Stimulated activated CD4-positive, alpha-beta T cell treated with anti-CD3 and anti-CD28 coated beads, Interleukin-1b, Interleukin-23, amount 100 ng/mL, for 4 hours (primary cell): ENCODE results near the gene PA2G4.
"Not testable (repeated sequence)": the region's sequence is repeated elsewhere in the genome, so short reads cannot be mapped to it uniquely, and the experiment has no call there.

Experiments
- DNase-seq, 2 donors: peaks; one replicate each; pipeline ENCODE4 v3.0.0-alpha.2; 2020; ENCODE audit warnings: low read depth in 2 of 2

PA2G4 gene

DNA sequence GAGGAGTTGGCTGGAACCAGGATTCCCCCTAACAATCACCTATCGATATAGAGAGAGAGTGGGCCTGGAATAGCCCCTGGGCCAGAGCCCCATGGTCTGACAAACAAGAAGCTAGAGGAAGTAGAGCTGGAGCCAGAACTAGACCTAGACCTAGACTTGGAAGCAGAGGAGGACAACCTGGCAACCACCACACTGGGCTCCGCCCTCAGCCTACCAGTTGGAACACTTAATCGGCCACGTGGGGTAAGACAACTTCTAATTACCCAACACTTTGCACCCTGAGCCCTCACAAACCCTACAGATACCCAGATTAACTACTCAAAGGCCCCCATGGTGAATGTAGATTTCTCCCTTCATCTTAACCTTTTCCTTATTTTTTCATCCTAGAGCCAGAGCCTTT lies 4.6 kb upstream of the PA2G4 start:
- DNase-seq = no peak

DNA sequence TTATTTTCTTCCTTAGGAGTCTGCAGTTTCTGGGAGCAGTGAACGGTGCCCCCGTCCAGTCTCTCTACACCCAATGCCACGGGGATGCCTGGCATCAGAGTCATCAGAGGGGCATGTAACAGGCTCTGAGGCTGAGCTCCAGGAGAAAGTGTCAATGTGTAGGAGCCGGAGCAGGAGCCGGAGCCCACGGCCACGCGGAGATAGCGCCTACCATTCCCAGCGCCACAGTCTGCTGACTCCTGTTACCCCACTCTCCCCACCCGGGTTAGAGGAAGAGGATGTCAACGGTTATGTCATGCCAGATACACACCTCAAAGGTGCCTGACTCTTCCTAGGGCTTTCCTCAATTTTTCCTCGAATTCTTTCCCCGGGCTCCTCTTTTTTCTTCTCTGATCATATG lies 3.3 kb upstream of the PA2G4 start:
- DNase-seq = no peak

DNA sequence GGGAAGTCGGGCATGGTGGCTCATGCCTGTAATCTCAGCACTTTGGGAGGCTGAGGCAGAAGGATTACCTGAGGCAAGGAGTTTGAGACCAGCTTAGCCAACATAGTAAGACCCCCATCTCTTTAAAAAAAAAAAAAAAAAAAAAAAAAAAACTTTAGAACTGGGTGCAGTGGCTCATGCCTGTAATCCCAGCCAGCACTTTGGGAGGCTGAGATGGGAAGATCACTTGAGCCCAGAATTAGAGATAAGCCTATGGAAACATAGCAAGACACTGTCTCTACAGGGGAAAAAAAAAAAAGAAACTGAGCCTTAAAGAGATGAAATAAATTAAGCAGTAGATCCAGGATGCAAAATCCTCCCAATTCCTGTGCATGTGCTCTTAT lies 1.7 kb upstream of the PA2G4 start:
- no peak for DNase-seq

DNA sequence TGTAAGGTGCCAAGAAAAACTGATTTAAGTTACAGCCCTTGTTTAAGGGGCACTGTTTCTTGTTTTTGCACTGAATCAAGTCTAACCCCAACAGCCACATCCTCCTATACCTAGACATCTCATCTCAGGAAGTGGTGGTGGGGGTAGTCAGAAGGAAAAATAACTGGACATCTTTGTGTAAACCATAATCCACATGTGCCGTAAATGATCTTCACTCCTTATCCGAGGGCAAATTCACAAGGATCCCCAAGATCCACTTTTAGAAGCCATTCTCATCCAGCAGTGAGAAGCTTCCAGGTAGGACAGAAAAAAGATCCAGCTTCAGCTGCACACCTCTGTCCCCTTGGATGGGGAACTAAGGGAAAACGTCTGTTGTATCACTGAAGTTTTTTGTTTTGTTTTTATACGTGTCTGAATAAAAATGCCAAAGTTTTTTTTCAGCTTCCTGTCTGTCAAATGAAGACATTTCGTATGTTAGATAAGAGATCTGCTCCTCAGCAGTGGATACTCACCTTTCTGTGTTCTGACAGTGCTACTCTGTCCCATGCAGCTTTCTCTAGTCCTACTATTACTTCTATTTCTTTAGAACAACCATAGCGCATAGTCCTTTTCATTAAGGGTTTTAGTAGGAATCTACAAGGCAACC lies 1.2 kb upstream of the PA2G4 start:
- DNase-seq = no peak

DNA sequence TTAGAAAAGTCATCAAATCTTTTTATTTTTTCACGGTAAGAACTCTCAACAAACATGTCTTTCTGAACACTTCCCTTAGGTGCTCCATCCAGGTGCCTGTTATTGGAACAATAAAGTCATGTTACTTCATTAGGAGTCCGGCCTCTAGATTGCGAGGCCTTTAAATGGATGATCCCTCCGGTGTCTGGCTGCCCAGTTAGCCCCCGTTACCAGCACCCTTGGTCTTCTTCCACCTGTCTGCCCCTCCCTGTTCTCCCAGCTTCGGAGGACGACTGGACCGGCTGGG lies 593 bp upstream of the PA2G4 start:
- no peak for DNase-seq

DNA sequence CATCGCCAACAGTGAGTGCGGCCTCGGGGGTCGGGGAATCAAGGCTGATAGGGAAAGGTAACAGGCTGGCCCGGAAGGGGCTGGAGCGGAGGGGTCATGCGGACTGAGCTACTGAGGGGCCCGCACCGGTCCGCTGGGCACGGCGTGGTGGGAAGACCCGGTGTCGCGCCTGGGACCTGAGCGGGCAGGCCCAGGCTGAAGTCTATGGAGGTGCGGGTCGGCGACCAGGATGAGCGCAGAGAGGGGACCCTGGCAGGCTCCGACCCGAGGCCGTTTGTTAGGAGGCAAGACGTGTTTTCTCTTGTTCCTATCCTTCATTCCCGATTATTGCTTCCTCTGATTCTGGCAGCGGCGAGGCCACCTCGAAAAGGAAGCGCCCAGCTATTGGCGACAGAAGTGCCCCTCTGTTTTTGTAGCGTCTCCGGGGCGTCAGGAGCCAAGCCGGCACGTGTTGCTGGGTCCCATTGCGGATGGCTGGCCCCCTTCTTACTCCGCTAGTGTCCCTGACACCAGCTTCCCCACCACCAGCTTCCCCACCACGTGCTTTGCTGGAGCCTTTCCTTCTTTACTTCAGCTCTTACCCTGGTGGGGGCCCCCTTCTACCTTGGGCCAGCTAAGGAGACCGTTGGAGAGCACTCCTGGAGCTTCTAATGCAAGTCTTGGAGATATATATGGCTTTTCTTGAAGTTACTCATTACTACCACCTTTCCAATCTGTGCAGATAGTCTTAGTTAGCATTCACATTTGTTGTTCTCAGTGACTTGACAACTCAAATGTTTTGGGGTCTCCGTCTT lies 653 bp downstream of the PA2G4 start:
- DNase-seq = no peak

DNA sequence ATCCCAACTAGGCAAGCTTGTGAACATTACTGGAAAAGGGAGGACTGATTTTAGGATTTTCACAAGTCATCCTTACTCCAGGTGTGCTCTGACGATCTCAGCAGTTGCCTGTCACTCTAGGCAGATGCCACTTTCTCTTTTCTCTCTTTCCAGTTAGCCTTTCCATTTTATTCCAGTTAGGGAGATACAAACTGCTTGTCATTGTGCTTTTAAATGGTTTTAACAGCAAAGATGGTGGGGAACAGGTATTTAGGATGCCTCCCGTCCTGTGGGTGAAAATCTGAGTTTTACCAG lies 1.2 kb downstream of the PA2G4 start:
- DNase-seq = no peak

DNA sequence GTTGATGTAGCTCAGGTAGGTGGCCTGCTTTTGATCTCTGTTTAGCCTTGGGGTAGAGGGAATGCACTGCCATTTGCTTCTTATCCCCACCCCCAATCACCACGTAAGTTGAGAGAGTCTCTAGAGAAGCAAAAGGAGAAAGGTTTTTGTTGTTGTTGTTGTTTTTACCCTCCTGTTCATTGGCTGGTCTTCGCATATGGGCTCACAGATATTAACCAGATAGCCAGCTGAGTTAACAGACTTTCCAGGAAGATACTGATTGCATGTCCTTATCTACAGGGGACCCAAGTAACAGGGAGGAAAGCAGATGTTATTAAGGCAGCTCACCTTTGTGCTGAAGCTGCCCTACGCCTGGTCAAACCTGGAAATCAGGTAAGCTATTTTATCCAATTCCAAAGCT lies 2.9 kb downstream of the PA2G4 start:
- no peak for DNase-seq

DNA sequence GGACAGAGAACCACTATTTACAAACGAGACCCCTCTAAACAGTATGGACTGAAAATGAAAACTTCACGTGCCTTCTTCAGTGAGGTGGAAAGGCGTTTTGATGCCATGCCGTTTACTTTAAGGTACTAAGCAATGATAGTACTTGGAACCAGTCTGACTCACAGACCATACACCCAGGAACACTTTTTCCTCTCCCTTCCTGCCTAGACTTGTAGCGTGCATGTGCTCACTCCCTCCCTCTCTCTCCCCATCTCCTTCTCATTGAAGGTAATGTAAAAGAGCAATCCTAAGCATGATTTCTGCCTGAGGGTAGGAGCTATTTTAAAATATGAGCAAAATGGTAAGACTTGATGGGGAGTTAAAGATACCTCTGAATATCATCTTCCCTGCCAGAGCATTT lies 6.2 kb downstream of the PA2G4 start:
- no peak for DNase-seq

DNA sequence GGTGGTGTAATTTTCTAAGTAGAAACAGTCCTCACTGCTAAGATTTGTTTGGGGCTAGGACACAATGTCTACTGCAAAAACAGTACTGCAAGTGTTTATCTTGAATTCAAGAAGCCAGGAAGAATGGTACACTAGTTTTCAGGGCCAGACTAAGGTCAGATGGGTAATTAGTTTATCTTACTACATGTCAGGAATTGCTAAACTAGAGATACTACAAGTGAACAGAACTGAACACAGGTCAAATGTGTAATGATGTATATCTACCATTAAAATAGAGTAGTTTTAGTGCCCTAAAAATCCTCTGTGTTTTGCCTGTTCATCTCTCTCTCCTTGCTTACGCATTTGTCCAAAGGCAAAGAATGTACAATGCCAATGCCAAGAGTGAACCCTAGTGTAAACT lies 9.7 kb downstream of the PA2G4 start:
- DNase-seq = no peak

DNA sequence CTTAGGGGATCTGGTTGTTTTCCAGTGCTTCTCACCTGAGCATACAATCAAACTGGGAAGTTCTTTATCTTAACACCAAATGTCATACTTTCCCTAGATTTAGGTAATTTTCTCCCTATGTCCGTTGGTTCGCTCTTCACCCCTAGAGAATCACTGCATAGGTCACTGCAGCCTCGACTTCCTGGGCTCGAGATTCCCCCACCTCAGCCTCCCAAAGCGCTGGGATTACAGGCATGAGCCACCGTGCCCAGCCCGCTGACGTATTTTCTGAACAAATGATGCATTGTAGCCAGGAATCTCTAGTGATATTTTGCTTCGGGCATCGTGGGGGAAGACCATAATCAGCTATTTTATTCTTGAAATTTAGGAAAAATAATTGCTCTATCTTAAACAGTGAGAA lies 11.0 kb downstream of the PA2G4 start:
- DNase-seq = no peak

DNA sequence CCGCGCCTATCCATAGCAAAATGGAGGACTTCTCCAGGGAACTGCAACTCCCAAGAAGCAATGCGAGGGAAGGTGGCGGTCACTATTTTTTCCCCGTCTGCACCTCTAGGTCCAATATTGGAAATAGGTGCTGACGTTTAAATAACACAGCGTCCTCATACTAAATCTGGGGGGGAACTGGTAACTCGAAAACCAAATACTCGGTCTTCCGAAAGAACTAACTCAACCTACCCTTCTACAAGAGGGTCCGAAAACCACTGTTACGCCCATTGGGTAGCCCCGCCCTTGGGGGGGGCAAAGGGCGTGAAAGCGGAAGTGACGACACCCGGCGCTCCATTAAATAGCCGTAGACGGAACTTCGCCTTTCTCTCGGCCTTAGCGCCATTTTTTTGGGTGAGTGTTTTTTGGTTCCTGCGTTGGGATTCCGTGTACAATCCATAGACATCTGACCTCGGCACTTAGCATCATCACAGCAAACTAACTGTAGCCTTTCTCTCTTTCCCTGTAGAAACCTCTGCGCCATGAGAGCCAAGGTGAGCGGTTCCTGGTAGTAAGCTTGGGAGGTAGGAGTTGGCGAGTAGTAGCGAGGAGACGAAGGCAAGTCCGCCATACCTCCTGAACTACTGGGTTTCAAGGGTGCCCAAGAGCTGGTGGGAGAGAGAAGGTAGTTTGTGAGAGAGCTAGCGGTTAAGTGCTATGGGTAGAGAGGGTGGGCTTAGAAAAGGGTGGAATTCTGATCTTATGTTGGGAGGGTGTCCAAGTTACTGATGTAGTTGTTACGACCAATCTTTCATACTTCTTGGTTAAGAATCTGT lies 12.1 kb downstream of the PA2G4 start, which contains the start of gene RPL41:
TSS of gene RPL41 (plus strand) at position 367 of the 815 bp plus-strand sequence.
- DNase-seq = peak; percentile 89 to 93

DNA sequence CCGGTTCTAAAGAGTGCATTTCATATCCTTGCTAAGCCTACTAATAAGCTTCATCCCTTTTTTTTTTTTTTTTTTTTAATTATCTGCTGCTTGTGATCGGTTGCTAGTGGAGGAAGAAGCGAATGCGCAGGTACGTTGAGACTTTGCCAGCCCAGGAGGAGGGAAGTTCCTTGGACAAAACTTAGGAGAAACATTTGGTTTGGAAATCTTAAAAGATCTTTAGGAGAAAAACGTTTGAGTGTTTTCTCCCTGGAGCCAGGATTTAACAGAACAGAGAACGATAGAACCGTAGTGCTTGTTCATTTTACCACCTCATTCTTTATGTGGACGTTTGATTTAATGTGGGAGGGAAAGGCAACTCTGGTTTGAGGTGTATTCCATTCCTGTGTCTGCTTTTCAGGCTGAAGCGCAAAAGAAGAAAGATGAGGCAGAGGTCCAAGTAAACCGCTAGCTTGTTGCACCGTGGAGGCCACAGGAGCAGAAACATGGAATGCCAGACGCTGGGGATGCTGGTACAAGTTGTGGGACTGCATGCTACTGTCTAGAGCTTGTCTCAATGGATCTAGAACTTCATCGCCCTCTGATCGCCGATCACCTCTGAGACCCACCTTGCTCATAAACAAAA lies 12.8 kb downstream of the PA2G4 start:
- DNase-seq = not testable (repeated sequence)

DNA sequence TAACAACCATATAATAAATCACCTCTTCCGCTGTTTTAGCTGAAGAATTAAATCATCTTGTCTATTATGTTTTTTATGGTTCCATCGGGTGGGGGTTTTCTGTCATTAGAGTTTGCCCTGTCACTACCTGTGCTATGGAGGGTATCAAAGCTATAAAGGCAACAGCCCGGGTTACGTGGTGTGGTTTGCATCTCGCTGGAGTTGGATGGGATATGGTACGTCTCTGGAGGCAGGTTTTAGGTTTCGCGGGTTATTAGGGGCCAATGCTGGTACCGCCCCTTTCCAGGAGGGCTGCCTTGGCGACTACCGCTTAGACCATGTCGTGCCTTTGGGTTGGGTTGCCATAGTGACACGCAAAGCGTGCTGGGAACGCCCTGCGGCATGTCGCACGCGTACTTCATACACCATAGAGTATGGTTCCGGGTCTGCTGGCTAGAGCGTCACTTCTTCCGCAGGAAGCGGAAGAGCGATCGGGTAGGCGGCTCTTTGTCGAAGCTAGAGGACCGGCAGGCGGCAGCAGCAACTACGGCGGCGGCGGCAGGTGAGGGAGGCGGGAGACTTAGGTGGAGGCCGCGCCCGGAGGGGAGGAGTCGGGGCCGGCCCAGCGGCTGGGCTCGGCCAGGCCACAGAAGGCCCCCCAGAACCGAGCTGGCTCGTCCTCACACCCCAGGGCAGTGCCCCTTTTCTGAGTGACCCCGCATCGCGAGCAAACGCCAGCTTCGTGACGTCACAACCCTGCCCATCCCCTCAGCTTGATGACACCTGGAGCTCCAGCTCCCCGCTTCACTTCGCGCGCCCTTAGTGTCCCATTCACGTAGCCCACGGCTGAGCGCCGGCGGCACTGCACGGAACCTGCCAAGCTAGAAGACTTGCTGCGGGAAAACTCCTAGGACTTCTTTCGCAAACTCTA lies 13.7 kb downstream of the PA2G4 start, which contains the start of gene ZC3H10:
TSS of gene ZC3H10 (plus strand) at position 489 of the 910 bp plus-strand sequence. CDS start 2,297 bp downstream, outside the sequence.
- DNase-seq = peak; percentile 91 to 94

DNA sequence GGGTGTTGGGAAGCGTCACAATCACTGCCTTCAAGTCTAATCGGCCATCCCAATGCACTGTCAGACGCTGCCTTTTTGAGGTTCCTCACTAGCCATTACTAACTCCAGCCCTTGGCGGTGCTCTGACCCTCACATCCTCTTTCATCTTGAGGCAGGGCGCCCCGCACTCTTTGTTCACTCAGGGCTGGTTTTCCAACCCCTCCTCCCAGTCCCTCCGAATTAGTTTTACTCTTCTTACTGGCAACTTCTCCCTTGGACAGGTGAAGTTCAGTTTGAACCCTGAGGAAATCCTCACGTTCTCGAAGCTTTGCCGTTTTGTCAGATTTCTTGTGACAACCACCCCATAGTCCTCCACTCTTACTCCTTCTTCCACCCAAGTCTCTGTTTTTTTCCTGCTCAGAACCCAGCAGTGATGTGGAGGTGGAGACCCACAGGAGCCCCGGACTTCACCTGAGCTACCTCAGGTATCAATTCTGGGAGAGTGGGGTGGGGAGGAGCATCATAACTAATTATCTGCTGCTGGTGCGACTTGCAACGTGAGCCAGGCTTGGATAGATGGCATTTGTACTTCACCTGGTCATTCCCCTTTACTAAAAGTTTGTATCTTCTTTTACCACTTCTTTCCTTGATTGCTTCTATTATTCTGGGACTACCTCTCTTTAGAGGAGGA lies 14.5 kb downstream of the PA2G4 start:
- DNase-seq = no peak

DNA sequence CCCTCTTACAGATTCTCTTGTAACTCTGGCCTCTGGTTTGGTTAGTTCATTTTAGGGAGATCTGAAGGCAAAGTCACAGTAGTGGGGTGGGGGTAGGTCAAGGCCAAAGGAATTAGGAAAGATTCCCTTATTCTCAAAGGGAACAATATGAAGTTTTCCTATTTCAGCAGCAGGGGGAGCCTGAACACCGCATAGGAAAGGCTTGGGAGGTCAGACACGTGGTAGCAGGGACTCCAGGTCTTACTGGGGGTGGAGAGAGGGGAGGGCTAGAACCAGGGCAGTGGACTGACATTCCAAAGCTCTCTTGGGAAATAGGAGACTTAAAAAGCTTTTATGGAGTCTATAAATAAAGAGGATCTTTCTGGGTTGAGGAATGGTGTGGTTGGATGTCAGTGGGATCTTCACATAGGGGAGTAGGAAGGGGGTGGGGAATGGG lies 15.0 kb downstream of the PA2G4 start:
- DNase-seq = peak in 1 of 2 donors; percentile 52

DNA sequence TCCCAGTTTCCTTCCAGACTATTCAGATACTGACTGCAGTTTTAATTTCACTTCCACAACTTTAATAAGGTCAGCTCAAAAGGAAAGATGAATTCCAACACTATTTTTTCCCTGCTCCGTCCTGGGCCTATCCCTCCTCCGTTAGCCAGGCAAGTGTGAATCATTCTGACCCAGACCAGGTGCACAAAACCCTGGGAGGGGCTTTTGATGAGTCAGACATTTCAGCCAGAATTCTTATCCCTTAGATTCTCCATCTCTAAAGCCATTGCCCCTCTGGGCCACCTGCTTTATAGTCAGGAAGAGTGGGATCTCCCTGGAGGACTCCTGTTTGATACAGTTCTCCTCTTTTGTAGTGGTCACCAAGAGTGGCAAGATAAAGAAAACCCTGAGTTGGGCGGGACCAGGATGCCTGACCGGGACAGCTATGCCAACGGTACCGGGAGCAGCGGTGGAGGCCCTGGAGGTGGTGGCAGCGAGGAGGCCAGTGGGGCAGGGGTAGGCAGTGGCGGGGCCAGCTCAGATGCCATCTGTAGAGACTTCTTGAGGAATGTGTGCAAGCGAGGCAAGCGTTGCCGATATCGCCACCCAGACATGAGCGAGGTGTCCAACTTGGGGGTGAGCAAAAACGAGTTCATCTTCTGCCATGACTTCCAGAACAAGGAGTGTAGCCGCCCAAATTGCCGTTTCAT lies 15.9 kb downstream of the PA2G4 start:
- DNase-seq = no peak

DNA sequence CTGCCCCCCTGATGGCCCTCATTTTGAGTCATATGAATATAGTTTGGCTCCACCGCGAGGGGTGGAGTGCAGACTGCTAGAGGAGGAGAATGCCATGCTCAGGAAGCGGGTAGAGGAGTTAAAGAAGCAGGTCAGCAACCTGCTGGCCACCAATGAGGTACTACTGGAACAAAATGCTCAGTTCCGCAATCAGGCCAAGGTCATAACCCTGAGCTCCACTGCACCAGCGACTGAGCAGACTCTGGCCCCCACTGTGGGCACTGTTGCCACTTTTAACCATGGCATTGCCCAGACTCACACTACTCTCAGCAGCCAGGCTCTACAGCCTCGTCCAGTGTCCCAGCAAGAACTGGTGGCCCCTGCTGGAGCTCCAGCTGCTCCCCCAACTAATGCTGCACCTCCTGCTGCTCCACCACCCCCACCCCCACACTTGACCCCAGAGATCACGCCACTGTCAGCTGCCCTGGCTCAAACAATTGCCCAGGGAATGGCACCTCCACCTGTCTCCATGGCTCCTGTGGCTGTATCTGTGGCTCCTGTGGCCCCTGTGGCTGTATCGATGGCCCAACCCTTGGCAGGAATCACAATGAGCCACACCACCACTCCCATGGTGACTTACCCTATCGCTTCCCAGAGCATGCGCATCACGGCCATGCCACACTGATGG lies 17.0 kb downstream of the PA2G4 start:
- DNase-seq = no peak

DNA sequence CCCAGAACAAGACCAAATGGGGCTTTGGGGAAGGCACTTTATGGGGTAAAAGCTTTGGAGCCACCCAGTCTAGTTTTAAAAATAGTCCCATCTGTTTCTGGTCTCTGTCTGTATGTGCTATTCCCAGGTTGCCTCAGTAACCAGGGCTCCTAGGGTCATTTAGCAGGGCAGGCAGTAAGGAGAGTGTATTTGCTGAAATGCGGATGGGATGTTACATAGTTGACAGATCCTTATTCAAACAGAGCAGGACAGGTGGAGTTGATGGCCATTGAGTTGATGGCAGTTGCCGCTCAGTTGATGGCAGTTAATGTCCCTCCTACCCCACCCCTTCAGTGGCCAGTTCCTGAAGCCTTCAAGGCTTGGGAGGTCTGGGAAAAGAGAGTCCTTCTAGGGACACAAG lies 18.3 kb downstream of the PA2G4 start:
- DNase-seq = no peak

DNA sequence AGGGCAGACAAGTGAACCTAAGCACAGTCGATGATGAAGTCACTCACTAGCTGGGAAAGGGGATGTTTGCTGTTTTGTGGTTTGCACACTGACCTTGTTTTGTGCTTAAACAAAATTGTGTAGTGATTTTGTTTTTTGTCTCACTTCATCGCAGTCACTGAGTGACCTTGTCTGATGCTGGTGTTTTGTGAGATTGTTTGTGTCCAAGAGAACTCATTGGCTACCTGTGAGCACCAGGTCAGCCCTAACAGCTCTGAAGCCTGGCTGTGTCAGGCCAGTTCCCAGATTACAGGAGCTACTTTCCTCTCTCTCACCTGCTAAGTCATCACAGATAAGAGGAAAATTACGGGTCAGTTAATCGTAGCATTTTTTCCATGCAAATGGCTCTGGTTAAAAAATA lies 19.8 kb downstream of the PA2G4 start:
- DNase-seq = no peak
